Activated B cell treated with CpG ODN at 0.5 μM for 24 hours (primary cell): Measurements from ENCODE around the gene GABRQ. TPM values are rescaled to one million over a fixed set of nuclear protein-coding genes. Genes with fewer than 3 reads are reported as not detected.

ENCODE experiments used
- ATAC-seq: fragments of 200-7000 bp; cut with Tn5 transposase; one replicate; pipeline ENCODE4 v1.10.0; 2021; ENCODE audit warnings: low read depth, mild to moderate bottlenecking, moderate library complexity
- CTCF ChIA-PET: fragments of 350-600 bp; sonication (Branson Sonifier 250); formaldehyde crosslinking; loops from one replicate; lab custom pipeline; 2021; ENCODE audit warnings: antibody characterized with exemption; lab: Charles Lee
- POLR2A ChIA-PET: fragments of 350-600 bp; sonication (Branson Sonifier 250); formaldehyde crosslinking; loops from one replicate; lab custom pipeline; 2021; ENCODE audit warnings: antibody characterized with exemption; lab: Charles Lee
- DNase-seq: peaks from one replicate; pipeline ENCODE4 v3.0.0; 2022
- H3K27ac Mint-ChIP-seq: one replicate; pipeline ENCODE4 v1.8.0; 2020; ENCODE audit warnings: mixed read lengths
- H3K27me3 Mint-ChIP-seq: one replicate; pipeline ENCODE4 v1.8.0; 2021; ENCODE audit warnings: mixed read lengths
- H3K36me3 Mint-ChIP-seq: one replicate; pipeline ENCODE4 v1.8.0; 2021; ENCODE audit warnings: low read depth, mixed read lengths
- H3K4me1 Mint-ChIP-seq: one replicate; pipeline ENCODE4 v1.8.0; 2021; ENCODE audit warnings: mixed read lengths
- H3K4me3 Mint-ChIP-seq: one replicate; pipeline ENCODE4 v1.8.0; 2020; ENCODE audit warnings: mild to moderate bottlenecking, mixed read lengths
- H3K9me3 Mint-ChIP-seq: one replicate; pipeline ENCODE4 v1.8.0; 2020; ENCODE audit warnings: mixed read lengths
- CTCF ChIP-seq: fragments of 200-600 bp; IDR thresholded peaks from one replicate; pipeline ENCODE4 v1.8.0; 2022; ENCODE audit warnings: antibody characterized with exemption, mild to moderate bottlenecking
- intact Hi-C: fragments of 100-400 bp; cut with micrococcal nuclease; formaldehyde crosslinking; loops from one replicate; pipeline ENCODE4 v1.15.1; 2024
- total RNA-seq: library from RNA; stranded (reverse); gene quantifications from 2 replicates; pipeline ENCODE4 v1.2.3, GENCODE V29; 2022

Gene GABRQ
- total RNA-seq, 1 donor from 2014 or later: not detected

GRCh38 chrX:152640034-152640818 lies 2.5 kb downstream of the GABRQ start:
- H3K27ac Mint-ChIP-seq: no peak overlapping the region
- TF ChIP-seq CTCF: no peak
- peaks cover 7% of the 10 kb centered on the region for H3K27me3 Mint-ChIP-seq
- intact Hi-C loops: no loop called here
- DNase-seq (no peak), ATAC-seq (no peak)
- ChIA-PET CTCF (no interaction called here), POLR2A (no interaction called here)
- H3K4me3 Mint-ChIP-seq: no peak overlapping the region
- no peaks in the 10 kb centered on the region for H3K9me3 Mint-ChIP-seq
- no peaks in the 10 kb centered on the region for H3K36me3 Mint-ChIP-seq
- H3K4me1 Mint-ChIP-seq: no peaks in the 10 kb centered on the region

DNA sequence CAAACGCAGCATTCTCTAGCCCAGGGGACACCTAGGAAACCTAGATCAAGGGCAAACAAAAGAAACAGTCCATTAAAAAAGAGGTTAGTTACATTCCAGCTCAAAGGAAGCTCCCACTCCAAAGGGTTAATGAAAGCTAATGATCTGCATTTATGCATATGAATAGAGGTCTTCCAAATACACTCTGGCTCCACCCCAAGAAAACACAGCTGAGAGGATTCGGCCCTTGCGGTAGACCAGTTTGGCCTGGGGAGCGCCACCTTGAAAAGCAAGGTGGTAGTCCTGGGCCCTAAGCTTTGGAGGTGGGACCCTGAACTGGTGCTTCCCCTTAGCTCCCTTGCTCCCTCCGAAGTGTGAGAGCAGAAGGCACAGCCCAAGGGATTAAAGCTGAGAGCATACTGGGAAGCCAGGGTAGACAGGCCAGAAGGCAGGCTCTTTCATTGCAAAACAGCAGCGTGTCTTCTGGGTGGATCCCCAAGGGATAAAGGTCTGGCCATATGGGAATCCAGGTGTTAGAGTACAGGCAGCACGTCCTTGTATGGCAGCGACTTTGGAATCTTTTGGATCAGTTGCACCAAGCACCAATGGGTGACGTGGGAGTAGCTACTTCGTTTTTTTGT lies 3.7 kb downstream of the GABRQ start:
- Mint-ChIP-seq H3K27ac (no peak overlapping the region), H3K4me1 (no peaks in the 10 kb centered on the region), H3K4me3 (no peak overlapping the region), H3K27me3 (peaks cover 4% of the 10 kb centered on the region), H3K9me3 (no peaks in the 10 kb centered on the region), H3K36me3 (no peaks in the 10 kb centered on the region)
- ChIA-PET CTCF (no interaction called here), POLR2A (no interaction called here)
- DNase-seq (no peak), ATAC-seq (no peak)
- intact Hi-C loops: no loop called here
- no peak for TF ChIP-seq CTCF

GRCh38 chrX:152641996-152642395 lies 4.3 kb downstream of the GABRQ start:
- TF ChIP-seq CTCF: no peak
- intact Hi-C loops: no loop called here
- H3K9me3 Mint-ChIP-seq: no peaks in the 10 kb centered on the region
- no peaks in the 10 kb centered on the region for H3K36me3 Mint-ChIP-seq
- CTCF ChIA-PET: no interaction called here
- no peak overlapping the region for H3K27ac Mint-ChIP-seq
- ATAC-seq (no peak), DNase-seq (no peak)
- no peak overlapping the region for H3K4me3 Mint-ChIP-seq
- H3K27me3 Mint-ChIP-seq: no peaks in the 10 kb centered on the region
- H3K4me1 Mint-ChIP-seq: no peaks in the 10 kb centered on the region
- POLR2A ChIA-PET: no interaction called here

- no peaks in the 10 kb centered on the region for H3K27me3 Mint-ChIP-seq
- ATAC-seq (no peak), DNase-seq (no peak)
- H3K4me3 Mint-ChIP-seq: no peak overlapping the region
- intact Hi-C loops: no loop called here
- TF ChIP-seq CTCF: no peak
- POLR2A ChIA-PET: no interaction called here
- CTCF ChIA-PET: no interaction called here
- no peak overlapping the region for H3K27ac Mint-ChIP-seq
- no peaks in the 10 kb centered on the region for H3K9me3 Mint-ChIP-seq
- no peaks in the 10 kb centered on the region for H3K36me3 Mint-ChIP-seq
- no peaks in the 10 kb centered on the region for H3K4me1 Mint-ChIP-seq
These were observed 5.4 kb downstream of the GABRQ start for GRCh38 chrX:152642931-152643564.

DNA sequence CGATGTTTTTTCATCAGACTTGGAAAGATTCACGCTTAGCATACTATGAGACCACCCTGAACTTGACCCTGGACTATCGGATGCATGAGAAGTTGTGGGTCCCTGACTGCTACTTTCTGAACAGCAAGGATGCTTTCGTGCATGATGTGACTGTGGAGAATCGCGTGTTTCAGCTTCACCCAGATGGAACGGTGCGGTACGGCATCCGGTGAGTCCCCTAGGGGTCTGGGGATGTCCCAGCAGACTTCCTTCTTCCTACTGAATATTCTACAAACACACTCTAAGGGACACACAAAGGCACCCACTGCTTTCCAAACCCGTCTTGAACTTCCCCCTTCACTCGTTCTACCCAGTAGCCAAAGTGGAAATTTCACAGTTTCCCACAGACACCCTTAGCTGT lies 9.3 kb downstream of the GABRQ start:
- no peak overlapping the region for H3K27ac Mint-ChIP-seq
- ATAC-seq (no peak), DNase-seq (no peak)
- H3K27me3 Mint-ChIP-seq: no peaks in the 10 kb centered on the region
- CTCF ChIA-PET: no interaction called here
- H3K36me3 Mint-ChIP-seq: no peaks in the 10 kb centered on the region
- no peaks in the 10 kb centered on the region for H3K4me1 Mint-ChIP-seq
- H3K9me3 Mint-ChIP-seq: no peaks in the 10 kb centered on the region
- no peak overlapping the region for H3K4me3 Mint-ChIP-seq
- POLR2A ChIA-PET: no interaction called here
- intact Hi-C loops: no loop called here
- TF ChIP-seq CTCF: no peak
